Esophagus (tissue), 2 donors: Measurements from ENCODE around the gene TBC1D21. TPM values are rescaled to one million over a fixed set of nuclear protein-coding genes. Genes with fewer than 3 reads are reported as not detected.

Experiments
- H3K27ac ChIP-seq, 2 donors: one replicate each; pipeline ENCODE4 v1.5.1; 2013; ENCODE audit warnings: low read depth in 2 of 2, mild to moderate bottlenecking in 2 of 2, inconsistent platforms in 1 of 2, low read length in 1 of 2, moderate library complexity in 1 of 2
- H3K27me3 ChIP-seq, 2 donors: one replicate each; pipeline ENCODE4 v1.6.1; 2013; ENCODE audit warnings: low read length in 2 of 2, control low read depth in 1 of 2, mild to moderate bottlenecking in 1 of 2; ENCODE audit not compliant: insufficient read depth in 2 of 2, control insufficient read depth in 1 of 2
- H3K36me3 ChIP-seq, 2 donors: one replicate each; pipeline ENCODE4 v1.6.1; 2013; ENCODE audit warnings: low read length in 1 of 2; ENCODE audit not compliant: control insufficient read depth in 2 of 2, insufficient read depth in 2 of 2
- H3K4me1 ChIP-seq, 2 donors: one replicate each; pipeline ENCODE4 v1.6.1; 2013; ENCODE audit warnings: low read length in 1 of 2; ENCODE audit not compliant: control insufficient read depth in 2 of 2, insufficient read depth in 2 of 2
- H3K4me3 ChIP-seq, 2 donors: one replicate each; pipeline ENCODE4 v1.5.1; 2013; ENCODE audit warnings: low read length in 2 of 2, mild to moderate bottlenecking in 2 of 2, low read depth in 1 of 2, moderate library complexity in 1 of 2
- H3K9me3 ChIP-seq, 2 donors: one replicate each; pipeline ENCODE4 v1.6.1; 2013; ENCODE audit warnings: mild to moderate bottlenecking in 2 of 2, low read depth in 1 of 2, low read length in 1 of 2, moderate library complexity in 1 of 2; ENCODE audit not compliant: control insufficient read depth in 2 of 2, insufficient read depth in 1 of 2
- WGBS, 2 donors: extraction: QIAGEN DNeasy Blood & Tissue Kit; methylation state at CpG; one replicate each; pipeline ENCODE4 v1.1.7; 2013; 5-methylcytosine and 5-hydroxymethylcytosine counted together
- polyA plus RNA-seq, 2 donors: library from polyadenylated mRNA; stranded (reverse); fragments of 200-250 nt; gene quantifications; one replicate each; pipeline ENCODE4 v1.2.3, GENCODE V29; 2013
- donor health status: healthy with polysubstance abuse.
- donor health status: Bipolar disorder and iron deficiency.

TBC1D21 gene
- polyA plus RNA-seq, 2 donors = not detected

GRCh38 chr15:73857193-73857920 lies 16.0 kb upstream of the TBC1D21 start:
- H3K27me3 ChIP-seq = no peaks in the 10 kb centered on the region

DNA sequence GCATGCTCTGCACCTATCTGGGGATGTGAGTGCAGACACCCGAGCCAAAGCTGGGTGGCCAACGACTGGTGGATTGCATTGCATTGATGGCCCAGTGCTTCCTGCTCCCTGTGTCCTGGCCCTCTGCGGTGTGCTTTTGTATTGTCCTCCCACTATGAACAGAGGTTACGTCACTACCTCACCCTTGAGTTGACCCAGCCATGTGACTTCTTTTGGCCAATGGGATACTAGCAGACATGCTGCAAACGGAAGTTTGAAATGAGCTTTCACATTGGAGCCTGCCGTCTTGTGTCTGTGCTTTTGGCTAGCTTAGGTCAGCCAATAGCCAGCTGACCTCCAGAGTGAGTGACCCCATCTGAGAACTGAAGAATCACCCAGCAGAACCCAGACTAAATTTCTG lies 15.3 kb upstream of the TBC1D21 start:
- H3K27ac ChIP-seq = no peak overlapping the region
- H3K4me1 ChIP-seq = peaks cover 0 to 7% of the 10 kb centered on the region in 2 donors
- peaks cover 0 to 5% of the 10 kb centered on the region in 2 donors for H3K9me3 ChIP-seq
- no peaks in the 10 kb centered on the region for H3K36me3 ChIP-seq
- H3K4me3 ChIP-seq = no peak overlapping the region
- WGBS, 2 donors = 81 to 84% methylated on average over 6 of the region's 6 CpGs
- no peaks in the 10 kb centered on the region for H3K27me3 ChIP-seq

More at GRCh38 chr15:73857193-73857920, 16.0 kb upstream of the TBC1D21 start:
- H3K9me3 ChIP-seq = peaks cover 0 to 5% of the 10 kb centered on the region in 2 donors
- H3K4me3 ChIP-seq = no peak overlapping the region
- peaks cover 0 to 7% of the 10 kb centered on the region in 2 donors for H3K4me1 ChIP-seq
- H3K27ac ChIP-seq = no peak overlapping the region
- H3K36me3 ChIP-seq = no peaks in the 10 kb centered on the region
- 53 to 61% methylated on average over 7 of the region's 7 CpGs for WGBS, 2 donors

- 21 to 28% methylated on average over 6 of the region's 6 CpGs for WGBS, 2 donors
- Histone ChIP-seq H3K27ac (no peak overlapping the region), H3K36me3 (no peaks in the 10 kb centered on the region), H3K27me3 (no peaks in the 10 kb centered on the region), H3K4me1 (no peaks in the 10 kb centered on the region), H3K9me3 (peaks cover 0 to 3% of the 10 kb centered on the region in 2 donors), H3K4me3 (no peak overlapping the region)
Measured at GRCh38 chr15:73862276-73862675, 11.1 kb upstream of the TBC1D21 start.

GRCh38 chr15:73865379-73865778 lies 8.0 kb upstream of the TBC1D21 start:
- Histone ChIP-seq H3K27ac (no peak overlapping the region), H3K9me3 (no peaks in the 10 kb centered on the region), H3K4me1 (no peaks in the 10 kb centered on the region), H3K36me3 (no peaks in the 10 kb centered on the region), H3K27me3 (no peaks in the 10 kb centered on the region), H3K4me3 (no peak overlapping the region)

- Histone ChIP-seq H3K4me3 (no peak overlapping the region), H3K9me3 (no peaks in the 10 kb centered on the region), H3K27ac (no peak overlapping the region), H3K4me1 (no peaks in the 10 kb centered on the region), H3K27me3 (no peaks in the 10 kb centered on the region), H3K36me3 (no peaks in the 10 kb centered on the region)
- WGBS, 2 donors = 25 to 29% methylated on average over 6 of the region's 6 CpGs
Measured at GRCh38 chr15:73865904-73866303, 7.5 kb upstream of the TBC1D21 start.

DNA sequence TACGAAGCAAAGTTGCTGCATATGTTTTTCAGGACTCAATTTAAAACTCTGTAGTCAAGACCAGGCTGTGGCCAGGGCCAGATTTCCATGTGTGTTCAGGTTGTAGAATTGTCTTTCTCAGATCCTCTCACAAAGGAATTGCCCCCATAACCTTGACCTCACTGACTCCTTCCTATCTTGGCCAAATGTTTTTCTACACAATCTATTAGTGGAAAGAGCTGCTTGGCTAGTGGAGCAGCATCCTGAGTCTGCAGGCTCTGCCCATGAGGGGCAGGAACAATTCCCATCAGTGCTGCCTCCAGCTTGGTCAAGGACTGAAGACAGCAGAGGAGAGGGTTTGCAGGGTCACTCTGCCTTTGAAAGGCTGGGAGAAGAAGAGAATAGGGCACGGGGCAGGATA lies 6.9 kb upstream of the TBC1D21 start:
- H3K27ac ChIP-seq = no peak overlapping the region
- 44 to 51% methylated on average over 2 of the region's 2 CpGs for WGBS, 2 donors
- H3K9me3 ChIP-seq = no peaks in the 10 kb centered on the region
- no peaks in the 10 kb centered on the region for H3K27me3 ChIP-seq
- H3K36me3 ChIP-seq = no peaks in the 10 kb centered on the region
- no peak overlapping the region for H3K4me3 ChIP-seq
- no peaks in the 10 kb centered on the region for H3K4me1 ChIP-seq

DNA sequence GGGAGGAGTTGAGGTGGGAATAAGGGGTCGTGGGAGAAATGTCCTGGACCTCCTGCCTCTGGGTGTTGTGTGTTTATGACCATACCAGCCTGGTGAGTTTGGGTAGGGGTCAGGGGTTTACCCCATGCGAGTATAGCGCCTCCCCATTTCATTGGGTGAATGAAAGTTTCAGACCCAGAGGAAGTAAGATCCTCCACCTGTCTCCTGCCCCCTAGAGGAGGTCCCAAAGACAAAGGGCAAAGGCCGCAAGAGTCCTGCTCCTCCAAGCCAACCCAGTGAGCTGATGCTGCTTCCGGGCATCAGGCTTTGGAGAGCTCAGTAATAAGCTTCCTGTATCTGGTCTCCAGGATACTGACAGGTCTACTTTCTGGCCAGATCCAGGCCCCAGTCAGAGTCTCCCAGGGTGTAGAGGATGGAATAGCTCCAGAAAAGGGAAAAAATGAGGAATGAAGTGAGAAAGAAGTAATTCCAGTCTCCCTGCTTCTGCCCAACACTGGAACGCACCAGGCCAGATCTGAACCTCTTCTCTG lies 6.4 kb upstream of the TBC1D21 start:
- 41 to 42% methylated on average over 6 of the region's 6 CpGs for WGBS, 2 donors
- H3K27me3 ChIP-seq = no peaks in the 10 kb centered on the region

GRCh38 chr15:73867426-73867825 lies 5.9 kb upstream of the TBC1D21 start:
- Histone ChIP-seq H3K9me3 (no peaks in the 10 kb centered on the region), H3K4me3 (no peak overlapping the region), H3K27ac (no peak overlapping the region), H3K27me3 (no peaks in the 10 kb centered on the region), H3K4me1 (no peaks in the 10 kb centered on the region), H3K36me3 (no peaks in the 10 kb centered on the region)
- 40 to 54% methylated on average over 3 of the region's 3 CpGs for WGBS, 2 donors

More for the DNA sequence above, 6.4 kb upstream of the TBC1D21 start:
- Histone ChIP-seq H3K36me3 (no peaks in the 10 kb centered on the region), H3K4me1 (no peaks in the 10 kb centered on the region), H3K9me3 (no peaks in the 10 kb centered on the region), H3K27ac (no peak overlapping the region), H3K4me3 (no peak overlapping the region)

GRCh38 chr15:73867956-73868355 lies 5.4 kb upstream of the TBC1D21 start:
- H3K27me3 ChIP-seq = no peaks in the 10 kb centered on the region
- 67 to 86% methylated on average over 2 of the region's 2 CpGs for WGBS, 2 donors
- no peaks in the 10 kb centered on the region for H3K9me3 ChIP-seq
- H3K27ac ChIP-seq = no peak overlapping the region
- H3K4me1 ChIP-seq = no peaks in the 10 kb centered on the region
- no peak overlapping the region for H3K4me3 ChIP-seq
- H3K36me3 ChIP-seq = no peaks in the 10 kb centered on the region
